Caco-2 (cell line): ENCODE data around the gene NSF. TPM values are rescaled to one million over a fixed set of nuclear protein-coding genes. Genes with fewer than 3 reads are reported as not detected.

ENCODE experiments used
- BruUV-seq: library from RNA; stranded (reverse); fragments of 400-500 nt; replicated peaks from 2 replicates; lab custom pipeline; 2021; lab: Mats Ljungman, UMichigan
- CTCF ChIA-PET: fragments of 300-600 bp; sonication (Branson Sonifier 250); formaldehyde crosslinking; loops from one replicate; lab custom pipeline; 2022; ENCODE audit warnings: antibody characterized with exemption; lab: Charles Lee
- POLR2A ChIA-PET: fragments of 300-600 bp; sonication (Branson Sonifier 250); formaldehyde crosslinking; loops from one replicate; lab custom pipeline; 2022; ENCODE audit warnings: antibody characterized with exemption; lab: Charles Lee
- DNase-seq, 2 experiments: peaks; one replicate each; pipeline versions ENCODE4 v3.0.0 to v3.0.0-alpha.2; 2020 to 2022
- H3K27me3 ChIP-seq: replicated peaks from 2 replicates; pipeline ENCODE4 v1.6.0; 2011; ENCODE audit warnings: low read length; ENCODE audit not compliant: control insufficient read depth, insufficient read depth
- H3K36me3 ChIP-seq: 2 replicates; pipeline ENCODE4 v1.5.1; 2011; ENCODE audit warnings: low read length; ENCODE audit not compliant: control insufficient read depth, insufficient read depth
- H3K4me1 ChIP-seq: fragments of 250-450 bp; sonication (Bioruptor Pico); 2 replicates; pipeline ENCODE4 v1.5.1; 2020; ENCODE audit warnings: mild to moderate bottlenecking
- H3K4me3 ChIP-seq: 2 replicates; pipeline ENCODE4 v1.5.1; 2011; ENCODE audit warnings: low read depth, mild to moderate bottlenecking, control low read depth, low read length
- H3K9me3 ChIP-seq: fragments of 250-450 bp; sonication (Bioruptor Pico); 2 replicates; pipeline ENCODE4 v1.5.1; 2020; ENCODE audit warnings: mild to moderate bottlenecking, moderate library complexity
- H3K27ac Mint-ChIP-seq: one replicate; pipeline ENCODE4 v1.8.0; 2022; ENCODE audit warnings: mixed read lengths; ENCODE audit not compliant: unreplicated experiment
- H3K27me3 Mint-ChIP-seq: one replicate; pipeline ENCODE4 v1.8.0; 2022; ENCODE audit warnings: mixed read lengths; ENCODE audit not compliant: insufficient read depth, unreplicated experiment
- H3K36me3 Mint-ChIP-seq: one replicate; pipeline ENCODE4 v1.8.0; 2022; ENCODE audit warnings: mild to moderate bottlenecking, mixed read lengths; ENCODE audit not compliant: insufficient read depth, unreplicated experiment
- H3K4me1 Mint-ChIP-seq: one replicate; pipeline ENCODE4 v1.8.0; 2022; ENCODE audit warnings: low read depth, mixed read lengths; ENCODE audit not compliant: unreplicated experiment
- H3K4me3 Mint-ChIP-seq: one replicate; pipeline ENCODE4 v1.8.0; 2022; ENCODE audit warnings: mild to moderate bottlenecking, moderate library complexity, mixed read lengths; ENCODE audit not compliant: unreplicated experiment
- H3K9me3 Mint-ChIP-seq: one replicate; pipeline ENCODE4 v1.8.0; 2022; ENCODE audit warnings: mixed read lengths; ENCODE audit not compliant: unreplicated experiment
- CTCF ChIP-seq, 2 experiments: fragments of 200-600 bp in 1 of 2; IDR thresholded peaks; 1 replicate in 1 of 2; 2 replicates in 1 of 2; pipeline versions ENCODE4 v1.5.1 to v1.8.0; 2011 to 2022; ENCODE audit warnings: antibody characterized with exemption in 1 of 2, control low read depth in 1 of 2, inconsistent platforms in 1 of 2, low read depth in 1 of 2, low read length in 1 of 2, mild to moderate bottlenecking in 1 of 2, moderate library complexity in 1 of 2; ENCODE audit not compliant: insufficient read depth in 1 of 2, severe bottlenecking in 1 of 2, unreplicated experiment in 1 of 2
- intact Hi-C: fragments of 100-400 bp; cut with micrococcal nuclease; formaldehyde crosslinking; loops from one replicate; pipeline ENCODE4 v1.10.0; 2022; ENCODE audit not compliant: unreplicated experiment
- total RNA-seq: library from RNA; stranded (reverse); gene quantifications from 2 replicates; pipeline ENCODE4 v1.2.3, GENCODE V29; 2022

The NSF gene
- total RNA-seq, 1 experiment from 2014 or later = 53.8 TPM

- DNase-seq = no peak
- CTCF ChIA-PET = no interaction called here
- H3K27me3 ChIP-seq = no peaks in the 10 kb centered on the region
- POLR2A ChIA-PET = no interaction called here
- H3K4me1 ChIP-seq = peaks cover 10% of the 10 kb centered on the region; the same call in 1 of the 2 replicates
- Mint-ChIP-seq H3K27me3 (no peaks in the 10 kb centered on the region), H3K27ac (no peak overlapping the region), H3K4me3 (no peak overlapping the region), H3K4me1 (peaks cover 7% of the 10 kb centered on the region), H3K9me3 (no peaks in the 10 kb centered on the region), H3K36me3 (no peaks in the 10 kb centered on the region)
- no peak for TF ChIP-seq CTCF (IDR thresholded peaks at IDR 0.05; ENCODE audit: insufficient read depth in 1 of 2, low read depth in 1 of 2, low read length in 1 of 2, severe bottlenecking in 1 of 2, unreplicated experiment in 1 of 2)
- intact Hi-C loops = no loop called here
- no peak overlapping the region for H3K4me3 ChIP-seq
- H3K36me3 ChIP-seq = no peaks in the 10 kb centered on the region; the same call in 1 of the 2 replicates
- no TSS peak for BruUV-seq
- no peaks in the 10 kb centered on the region for H3K9me3 ChIP-seq
Measured at GRCh38 chr17:46726206-46726605, 135.7 kb downstream of the NSF start.

GRCh38 chr17:46727572-46728348 is 137.3 kb downstream of the NSF start:
- Mint-ChIP-seq H3K27me3 (no peaks in the 10 kb centered on the region), H3K27ac (no peak overlapping the region), H3K36me3 (no peaks in the 10 kb centered on the region), H3K4me1 (peaks cover 7% of the 10 kb centered on the region), H3K4me3 (no peak overlapping the region), H3K9me3 (no peaks in the 10 kb centered on the region)
- Histone ChIP-seq H3K27me3 (no peaks in the 10 kb centered on the region), H3K9me3 (no peaks in the 10 kb centered on the region), H3K4me3 (no peak overlapping the region), H3K36me3 (no peaks in the 10 kb centered on the region; the same call in 1 of the 2 replicates), H3K4me1 (peaks cover 10% of the 10 kb centered on the region; the same call in 1 of the 2 replicates)
- POLR2A ChIA-PET = no interaction called here
- intact Hi-C loops = no loop called here
- DNase-seq = peak in 1 of 2 experiments; percentile 6
- BruUV-seq = no TSS peak
- CTCF ChIA-PET = no interaction called here
- no peak for TF ChIP-seq CTCF (IDR thresholded peaks at IDR 0.05; ENCODE audit: insufficient read depth in 1 of 2, low read depth in 1 of 2, low read length in 1 of 2, severe bottlenecking in 1 of 2, unreplicated experiment in 1 of 2)

GRCh38 chr17:46730026-46730425 is 139.6 kb downstream of the NSF start:
- Mint-ChIP-seq H3K36me3 (peaks cover 4% of the 10 kb centered on the region), H3K27me3 (no peaks in the 10 kb centered on the region), H3K4me1 (peaks cover 7% of the 10 kb centered on the region), H3K9me3 (no peaks in the 10 kb centered on the region), H3K27ac (no peak overlapping the region), H3K4me3 (no peak overlapping the region)
- intact Hi-C loops = no loop called here
- Histone ChIP-seq H3K27me3 (no peaks in the 10 kb centered on the region), H3K4me1 (peaks cover 10% of the 10 kb centered on the region; the same call in 1 of the 2 replicates), H3K36me3 (no peaks in the 10 kb centered on the region; the same call in 1 of the 2 replicates), H3K9me3 (no peaks in the 10 kb centered on the region), H3K4me3 (no peak overlapping the region)
- ChIA-PET POLR2A (no interaction called here), CTCF (no interaction called here)
- BruUV-seq = no TSS peak
- DNase-seq = no peak
- no peak for TF ChIP-seq CTCF (IDR thresholded peaks at IDR 0.05; ENCODE audit: insufficient read depth in 1 of 2, low read depth in 1 of 2, low read length in 1 of 2, severe bottlenecking in 1 of 2, unreplicated experiment in 1 of 2)
